ENCODE data around the gene TMPRSS3.

Gene TMPRSS3

GRCh38 chr21:42349420-42350317 is 46.2 kb downstream of the TMPRSS3 start:
- DNase-seq, result no peak

DNA sequence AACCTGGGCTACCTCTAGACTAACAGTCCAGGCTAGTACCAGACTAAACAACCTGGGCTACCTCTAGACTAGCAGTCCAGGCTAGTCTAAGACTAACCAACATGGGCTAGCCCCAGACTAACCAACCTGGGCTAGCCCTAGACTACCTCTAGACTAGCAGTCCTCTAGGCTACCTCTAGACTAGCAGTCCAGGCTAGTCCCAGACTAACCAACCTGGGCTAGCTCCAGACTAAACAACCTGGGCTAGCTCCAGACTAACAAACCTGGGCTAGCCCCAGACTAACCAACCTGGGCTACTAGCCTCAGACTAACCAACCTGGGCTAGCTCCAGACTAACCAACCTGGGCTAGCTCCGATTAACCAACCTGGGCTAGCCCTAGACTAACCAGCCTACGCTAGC is 47.1 kb downstream of the TMPRSS3 start:
- DNase-seq, result no peak

GRCh38 chr21:42347601-42348327 is 48.1 kb downstream of the TMPRSS3 start:
- no peak for DNase-seq

GRCh38 chr21:42346866-42347600 is 48.8 kb downstream of the TMPRSS3 start:
- no peak for DNase-seq

DNA sequence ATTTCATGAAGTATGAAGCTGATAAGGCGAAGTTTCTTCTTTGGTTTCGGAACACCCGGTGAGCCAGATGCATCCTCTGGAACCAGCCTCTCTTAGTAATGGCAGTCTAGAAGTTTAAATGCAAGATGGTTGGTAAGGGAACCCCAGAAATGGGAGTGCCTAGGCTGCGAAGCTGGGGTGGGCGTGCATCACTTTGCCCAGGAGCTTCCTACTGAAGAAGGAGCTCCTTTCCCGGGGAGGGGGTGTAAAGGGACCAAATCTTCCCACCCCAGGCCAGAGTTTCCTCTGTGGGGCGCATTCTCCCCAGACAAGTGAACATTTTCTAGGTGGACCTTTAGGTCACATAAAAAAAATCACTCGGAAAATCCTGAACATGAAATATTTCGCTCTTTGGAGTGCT is 49.4 kb downstream of the TMPRSS3 start:
- DNase-seq, result no peak

DNA sequence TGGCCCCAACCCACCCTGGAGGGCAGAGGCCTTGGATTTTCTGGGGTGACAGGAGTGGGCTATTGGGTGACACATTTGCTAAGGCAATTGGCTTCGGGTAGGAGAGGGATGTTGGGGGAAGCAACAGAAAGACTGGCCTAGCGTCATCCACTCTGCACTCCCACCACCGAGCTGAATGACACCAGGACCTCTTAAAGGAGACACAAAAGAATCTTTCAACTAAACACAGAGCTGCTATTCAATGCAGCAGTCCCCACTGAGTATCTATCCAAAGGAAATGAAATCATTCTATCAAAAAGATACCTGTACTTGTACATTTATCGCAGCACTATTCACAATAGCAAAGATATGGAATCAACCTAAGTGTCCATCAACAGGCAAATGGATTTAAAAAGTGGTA is 51.2 kb downstream of the TMPRSS3 start:
- DNase-seq, result no peak

- DNase-seq, result no peak
Observed at GRCh38 chr21:42343963-42344510, 51.8 kb downstream of the TMPRSS3 start.

GRCh38 chr21:42343556-42343955 is 52.3 kb downstream of the TMPRSS3 start:
- DNase-seq, result no peak

- no peak for DNase-seq
Observed at GRCh38 chr21:42343101-42343500, 52.8 kb downstream of the TMPRSS3 start.

DNA sequence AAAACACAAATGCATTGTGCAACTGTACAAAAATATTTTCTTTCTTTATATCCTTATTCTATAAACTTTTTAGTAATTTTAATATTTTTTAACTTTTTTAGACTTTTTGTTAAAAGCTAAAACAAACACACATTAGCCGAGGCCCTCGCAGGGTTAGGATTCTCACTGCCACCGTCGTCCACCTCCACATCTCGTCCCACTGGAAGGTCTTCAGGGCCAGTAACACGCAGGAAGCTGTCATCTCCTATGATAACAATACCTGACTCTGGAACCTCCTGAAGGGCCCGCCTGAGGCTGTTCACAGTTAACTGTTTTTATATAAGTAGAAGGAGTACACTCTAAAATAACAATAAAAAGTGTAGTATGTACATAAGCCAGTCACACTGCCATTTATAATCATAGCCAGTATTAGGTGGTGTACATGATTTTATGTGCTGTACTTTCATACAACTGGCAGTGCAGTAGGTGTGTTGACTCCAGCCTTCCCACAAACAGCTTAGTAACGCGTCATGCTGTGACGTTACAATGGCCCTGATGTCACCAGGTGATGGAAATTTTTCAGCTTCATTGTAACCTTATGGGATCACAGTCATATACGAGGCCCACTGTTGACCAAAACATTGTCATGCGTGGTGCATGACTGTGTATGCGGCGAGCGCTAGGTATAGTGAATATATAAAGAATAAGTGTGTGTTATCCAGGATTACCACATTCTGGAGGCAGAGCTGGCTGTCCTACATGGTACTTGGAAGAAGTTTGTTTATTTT is 53.9 kb downstream of the TMPRSS3 start:
- DNase-seq, result no peak

- no peak for DNase-seq
Observed at GRCh38 chr21:42340187-42341050, 55.4 kb downstream of the TMPRSS3 start.

- DNase-seq, result peak; percentile 14
Observed at GRCh38 chr21:42338729-42339715, 56.8 kb downstream of the TMPRSS3 start.

DNA sequence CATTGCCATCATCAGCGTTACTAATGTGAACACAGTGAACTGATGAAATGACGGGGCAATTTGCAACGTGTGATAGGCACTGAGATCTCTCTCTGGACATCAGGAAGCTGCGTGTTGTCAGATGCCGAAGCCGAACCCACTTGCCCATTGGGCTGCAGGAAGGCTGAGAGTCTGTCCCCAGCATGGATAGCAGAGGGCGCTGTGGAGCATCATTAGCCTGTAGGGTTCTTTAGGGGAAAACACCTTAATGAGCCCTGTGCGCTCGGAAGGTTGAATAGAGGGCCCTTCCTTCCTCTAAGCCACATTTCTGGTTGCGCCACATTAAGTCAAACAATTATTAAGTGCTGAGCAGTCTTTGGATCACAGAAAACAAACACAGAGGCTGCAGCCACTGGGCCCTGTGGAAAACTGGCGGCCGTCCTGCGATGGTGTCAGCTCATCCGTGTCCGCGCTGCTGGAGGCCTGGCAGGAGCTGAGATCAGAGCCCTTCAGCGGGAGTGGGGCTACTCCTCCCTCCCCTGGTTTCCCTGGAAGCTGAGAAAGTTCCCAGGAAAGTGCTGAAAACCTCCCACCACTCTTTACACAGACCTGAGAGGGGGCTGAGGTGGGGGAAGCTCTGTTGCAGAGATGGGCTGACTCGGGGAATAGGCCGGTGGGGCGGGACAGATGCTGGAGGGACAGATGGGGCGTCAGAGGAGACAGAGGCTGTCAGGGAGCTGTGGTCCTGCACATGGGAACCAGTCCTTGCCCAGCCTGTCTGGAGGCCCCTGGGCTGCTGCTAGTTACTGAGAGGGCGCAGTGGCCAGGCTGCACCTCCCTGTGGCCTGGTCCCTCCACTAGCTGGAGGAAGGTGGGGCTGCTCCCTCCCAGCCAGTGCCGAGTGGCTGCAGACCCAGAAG is 57.8 kb downstream of the TMPRSS3 start:
- DNase-seq, result peak; percentile 82

- no peak for DNase-seq
Observed at GRCh38 chr21:42337276-42337675, 58.6 kb downstream of the TMPRSS3 start.

GRCh38 chr21:42336054-42336453 is 59.8 kb downstream of the TMPRSS3 start:
- DNase-seq, result no peak

DNA sequence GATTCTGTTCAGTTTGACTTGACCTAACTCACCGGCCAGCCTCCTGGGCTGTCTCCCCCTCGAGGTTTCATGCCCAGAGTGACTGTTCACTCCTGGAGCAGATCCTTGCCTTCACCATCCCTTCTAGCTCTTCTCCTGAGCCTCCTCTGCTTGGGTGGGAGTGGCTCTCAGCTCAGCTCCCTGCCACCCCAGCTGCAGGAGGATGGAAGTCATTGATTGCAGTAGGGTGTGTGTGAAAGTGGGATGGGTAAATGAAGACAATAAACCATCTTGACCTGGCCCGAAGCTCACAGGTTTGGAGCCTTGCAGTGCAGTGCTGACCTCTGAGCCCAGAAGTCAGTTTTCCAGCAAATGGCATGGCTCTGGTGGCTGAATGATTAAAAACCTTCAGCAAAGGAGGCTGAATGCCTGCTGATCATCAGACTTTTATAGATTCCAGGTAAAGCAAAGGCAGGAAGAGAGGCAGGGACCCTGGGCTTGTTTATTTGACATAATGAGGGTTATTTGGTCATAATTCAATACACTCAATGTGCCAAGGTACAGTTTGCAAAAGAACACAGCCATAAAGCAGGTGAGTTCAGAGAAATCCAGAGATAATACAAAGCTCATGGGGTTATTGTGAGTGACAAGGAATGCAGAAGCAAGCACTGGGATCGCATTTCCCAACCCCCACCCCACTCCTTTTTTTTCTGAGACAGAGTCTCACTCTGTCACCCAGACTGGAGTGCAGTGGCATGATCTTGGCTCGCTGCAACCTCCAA is 63.1 kb downstream of the TMPRSS3 start:
- DNase-seq, result no peak

GRCh38 chr21:42331660-42332059 is 64.2 kb downstream of the TMPRSS3 start:
- DNase-seq, result no peak
